Vagina (tissue), 2 donors: ENCODE measurements around the gene EBF4.

ENCODE experiments used
- POLR2A ChIP-seq, 2 donors: fragments of 450-650 bp; IDR thresholded peaks; one replicate each; pipeline ENCODE4 v1.6.1; 2017; ENCODE audit warnings: antibody characterized with exemption in 2 of 2, mild to moderate bottlenecking in 2 of 2, moderate library complexity in 2 of 2
- POLR2AphosphoS5 ChIP-seq, 2 donors: sonication (generic); formaldehyde crosslinking; IDR thresholded peaks; one replicate each; pipeline ENCODE4 v1.9.0; 2017; ENCODE audit warnings: antibody characterized with exemption in 2 of 2, mild to moderate bottlenecking in 2 of 2, low read depth in 1 of 2; ENCODE audit not compliant: insufficient read depth in 1 of 2
- TF ChIP-seq, protein P1 (sequence below), 3 experiments: fragments of 450-650 bp in 2 of 3; fragments of 200-600 bp in 1 of 3; sonication (generic) in 1 of 3; IDR thresholded peaks; one replicate each; pipeline ENCODE4 v1.5.1; 2017 to 2019; ENCODE audit warnings: antibody characterized with exemption in 3 of 3, mild to moderate bottlenecking in 2 of 3, moderate library complexity in 2 of 3

DNA sequence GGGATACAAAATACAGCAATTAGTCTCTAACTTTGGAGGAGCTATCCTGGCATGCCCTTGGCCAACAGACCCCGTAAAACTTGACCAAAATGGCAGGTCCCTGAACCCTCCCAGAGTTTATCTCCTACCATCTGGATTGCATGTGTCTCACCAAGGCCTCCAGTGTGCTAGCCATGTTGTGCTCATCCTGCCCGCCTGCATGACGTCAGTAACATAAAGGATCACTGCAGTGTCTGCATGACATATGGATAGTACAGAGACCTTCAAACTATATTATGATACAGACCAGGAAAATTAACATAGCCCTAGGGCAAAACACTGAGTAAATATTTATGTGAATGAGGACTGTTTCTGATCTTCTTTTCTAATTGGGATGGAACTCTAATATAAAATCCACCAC, 82.6 kb downstream of the EBF4 start:
- TF ChIP-seq POLR2A (IDR thresholded peaks at IDR 0.05): no peak
- TF ChIP-seq, protein P1, sequence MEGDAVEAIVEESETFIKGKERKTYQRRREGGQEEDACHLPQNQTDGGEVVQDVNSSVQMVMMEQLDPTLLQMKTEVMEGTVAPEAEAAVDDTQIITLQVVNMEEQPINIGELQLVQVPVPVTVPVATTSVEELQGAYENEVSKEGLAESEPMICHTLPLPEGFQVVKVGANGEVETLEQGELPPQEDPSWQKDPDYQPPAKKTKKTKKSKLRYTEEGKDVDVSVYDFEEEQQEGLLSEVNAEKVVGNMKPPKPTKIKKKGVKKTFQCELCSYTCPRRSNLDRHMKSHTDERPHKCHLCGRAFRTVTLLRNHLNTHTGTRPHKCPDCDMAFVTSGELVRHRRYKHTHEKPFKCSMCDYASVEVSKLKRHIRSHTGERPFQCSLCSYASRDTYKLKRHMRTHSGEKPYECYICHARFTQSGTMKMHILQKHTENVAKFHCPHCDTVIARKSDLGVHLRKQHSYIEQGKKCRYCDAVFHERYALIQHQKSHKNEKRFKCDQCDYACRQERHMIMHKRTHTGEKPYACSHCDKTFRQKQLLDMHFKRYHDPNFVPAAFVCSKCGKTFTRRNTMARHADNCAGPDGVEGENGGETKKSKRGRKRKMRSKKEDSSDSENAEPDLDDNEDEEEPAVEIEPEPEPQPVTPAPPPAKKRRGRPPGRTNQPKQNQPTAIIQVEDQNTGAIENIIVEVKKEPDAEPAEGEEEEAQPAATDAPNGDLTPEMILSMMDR (IDR thresholded peaks at IDR 0.05): no peak
- no peak for TF ChIP-seq POLR2AphosphoS5 (IDR thresholded peaks at IDR 0.05; ENCODE audit: insufficient read depth in 1 of 2, low read depth in 1 of 2)
